A673 (cell line): Measurements from ENCODE around the gene ANKS6.

Source experiments
- CTCF ChIP-seq: fragments of 300-800, 200-600 bp; sonication (generic); conservative IDR thresholded peaks from 2 replicates; pipeline ENCODE4 v1.5.1; 2017; ENCODE audit warnings: low read depth, mild to moderate bottlenecking, antibody characterized with exemption, low read length, moderate library complexity, mixed read lengths
- EZH2 ChIP-seq: fragments of 200-600 bp; sonication (generic); IDR thresholded peaks from 2 replicates; pipeline ENCODE4 v1.6.1; 2017; ENCODE audit warnings: borderline replicate concordance, low read depth, mild to moderate bottlenecking, mixed read lengths, antibody characterized with exemption, low read length; ENCODE audit not compliant: poor library complexity, severe bottlenecking

GRCh38 chr9:98694943-98695342, 101.4 kb downstream of the ANKS6 start:
- TF ChIP-seq CTCF (no peak), EZH2 (no peak)
